ENCODE measurements around the gene TARS3. TPM values are rescaled to one million over a fixed set of nuclear protein-coding genes. Genes with fewer than 3 reads are reported as not detected.

Gene TARS3
- total RNA-seq, 1 experiment from 2014 or later: 14.1 TPM

DNA sequence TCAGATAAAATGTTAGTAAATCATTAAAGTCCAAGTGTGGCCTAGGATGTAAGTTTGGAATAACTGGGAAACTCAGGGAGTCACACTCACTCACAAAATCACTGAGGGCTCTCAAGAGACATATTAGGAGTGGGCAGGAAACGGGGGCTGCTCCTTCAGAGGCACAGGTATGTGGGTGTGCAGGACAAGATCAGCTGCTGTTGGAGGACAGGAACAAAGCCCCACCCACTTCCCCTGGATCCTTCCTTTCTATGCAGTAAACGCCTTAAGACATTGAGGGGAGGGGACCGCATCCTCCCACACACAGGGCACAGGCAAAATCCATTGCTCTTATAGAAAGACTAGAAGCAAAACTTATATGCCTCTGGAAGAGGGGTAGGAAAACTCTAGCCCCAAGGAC, 102.3 kb downstream of the TARS3 start:
- no peak overlapping the region for H3K27ac Mint-ChIP-seq
- no peak overlapping the region for H3K9ac ChIP-seq (ENCODE audit: extremely low read depth, insufficient read length, low read length)
- H3K27ac ChIP-seq (ENCODE audit: insufficient read length, low read depth, low read length): no peak overlapping the region
- no peaks in the 10 kb centered on the region for H3K27me3 Mint-ChIP-seq (ENCODE audit: low read depth)
- H2BK15ac ChIP-seq (ENCODE audit: low read depth, low read length): no peak overlapping the region
- H3K27me3 ChIP-seq (ENCODE audit: insufficient read depth, low read length): no peaks in the 10 kb centered on the region
- H3K4me1 ChIP-seq (ENCODE audit: insufficient read depth, low read length): no peaks in the 10 kb centered on the region
- no peak overlapping the region for H3K56ac ChIP-seq (ENCODE audit: insufficient read length, low read depth, low read length)
- no peak for DNase-seq
- H2BK120ac ChIP-seq (ENCODE audit: low read depth, low read length, poor library complexity, severe bottlenecking): no peak overlapping the region
- TF ChIP-seq, protein P1, sequence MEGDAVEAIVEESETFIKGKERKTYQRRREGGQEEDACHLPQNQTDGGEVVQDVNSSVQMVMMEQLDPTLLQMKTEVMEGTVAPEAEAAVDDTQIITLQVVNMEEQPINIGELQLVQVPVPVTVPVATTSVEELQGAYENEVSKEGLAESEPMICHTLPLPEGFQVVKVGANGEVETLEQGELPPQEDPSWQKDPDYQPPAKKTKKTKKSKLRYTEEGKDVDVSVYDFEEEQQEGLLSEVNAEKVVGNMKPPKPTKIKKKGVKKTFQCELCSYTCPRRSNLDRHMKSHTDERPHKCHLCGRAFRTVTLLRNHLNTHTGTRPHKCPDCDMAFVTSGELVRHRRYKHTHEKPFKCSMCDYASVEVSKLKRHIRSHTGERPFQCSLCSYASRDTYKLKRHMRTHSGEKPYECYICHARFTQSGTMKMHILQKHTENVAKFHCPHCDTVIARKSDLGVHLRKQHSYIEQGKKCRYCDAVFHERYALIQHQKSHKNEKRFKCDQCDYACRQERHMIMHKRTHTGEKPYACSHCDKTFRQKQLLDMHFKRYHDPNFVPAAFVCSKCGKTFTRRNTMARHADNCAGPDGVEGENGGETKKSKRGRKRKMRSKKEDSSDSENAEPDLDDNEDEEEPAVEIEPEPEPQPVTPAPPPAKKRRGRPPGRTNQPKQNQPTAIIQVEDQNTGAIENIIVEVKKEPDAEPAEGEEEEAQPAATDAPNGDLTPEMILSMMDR (conservative IDR thresholded peaks at IDR 0.05): no peak
- H3K36me3 Mint-ChIP-seq (ENCODE audit: insufficient read depth in 1 of 3, low read depth in 3 of 3): peaks cover 23 to 35% (median 23%) of the 10 kb centered on the region in 3 experiments
- no peaks in the 10 kb centered on the region for H3K9me3 ChIP-seq (ENCODE audit: control insufficient read depth, low read depth, low read length)
- no peak overlapping the region for H3K23ac ChIP-seq (ENCODE audit: insufficient read length, low read depth, low read length)
- H2BK12ac ChIP-seq (ENCODE audit: insufficient read length, low read depth, low read length): no peak overlapping the region
- no peak overlapping the region for H3K4me2 ChIP-seq (ENCODE audit: insufficient read depth, insufficient read length, low read length)
- H3K9me3 Mint-ChIP-seq: peaks cover 21 to 30% of the 10 kb centered on the region in 2 experiments
- H3K18ac ChIP-seq (ENCODE audit: insufficient read length, low read depth, low read length): no peak overlapping the region
- no peak overlapping the region for H3K14ac ChIP-seq (ENCODE audit: insufficient read depth, low read length)
- H4K8ac ChIP-seq (replicated peaks; ENCODE audit: insufficient read length, low read depth, low read length): no peak overlapping the region
- no CpG with 5 or more reads among the region's 3 CpGs for WGBS (ENCODE audit: extremely low coverage, insufficient read length, low lambda C conversion rate)
- no peaks in the 10 kb centered on the region for H3K23me2 ChIP-seq (ENCODE audit: insufficient read length, low read depth, low read length, poor library complexity, severe bottlenecking)
- no peak overlapping the region for H2AFZ ChIP-seq (ENCODE audit: low read length)
- peaks cover 30 to 37% of the 10 kb centered on the region in 2 experiments for H3K4me1 Mint-ChIP-seq
- H3K79me2 ChIP-seq (ENCODE audit: insufficient read depth, low read length): 0 out of 2 replicates have a peak, but pooled peaks cover 2% of the 10 kb centered on the region
- H3K4me3 Mint-ChIP-seq: no peak overlapping the region
- no peaks in the 10 kb centered on the region for H4K20me1 ChIP-seq (ENCODE audit: control insufficient read depth, insufficient read depth, insufficient read length)
- H2BK5ac ChIP-seq (ENCODE audit: insufficient read length, low read length): no peak overlapping the region
- no peak overlapping the region for H2BK20ac ChIP-seq (ENCODE audit: low read depth, low read length, poor library complexity, severe bottlenecking)
- H4K91ac ChIP-seq (ENCODE audit: insufficient read length, low read depth, low read length): no peak overlapping the region
- H3K4ac ChIP-seq (ENCODE audit: low read depth, low read length): no peak overlapping the region
- no peaks in the 10 kb centered on the region for H3K79me1 ChIP-seq (ENCODE audit: insufficient read depth, low read depth, low read length, poor library complexity, severe bottlenecking)
- no peak overlapping the region for H3T11ph ChIP-seq (ENCODE audit: low read length)
- no peak overlapping the region for H4K5ac ChIP-seq (ENCODE audit: insufficient read length, low read depth, low read length)
- no peak overlapping the region for H2AK5ac ChIP-seq (ENCODE audit: insufficient read length, low read length)
